ENCODE measurements around the gene RAI1.

RAI1 gene

DNA sequence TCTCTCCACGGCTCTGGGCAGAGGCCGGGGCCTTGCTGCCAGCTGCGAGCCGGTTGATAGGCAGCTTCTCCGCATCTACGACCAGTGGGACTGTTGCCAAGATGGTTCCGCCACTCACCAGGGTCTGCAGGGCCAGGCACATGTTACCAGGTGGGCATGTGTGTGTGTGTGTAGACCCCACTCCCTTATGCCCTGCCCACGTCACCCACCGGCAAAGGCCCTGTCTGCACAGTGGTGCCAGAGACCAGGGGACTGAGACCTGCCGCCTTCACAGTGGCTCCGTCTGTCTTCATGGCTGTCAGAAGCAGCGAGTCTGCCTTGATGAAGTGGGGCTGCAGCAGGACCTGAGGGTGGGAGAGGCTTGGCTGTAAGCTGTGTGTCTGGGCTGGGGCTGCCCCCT, 137.9 kb downstream of the RAI1 start:
- POLR2A ChIA-PET (ENCODE audit: low non-redundant PET): no interaction called here
- TF ChIP-seq, protein P1, sequence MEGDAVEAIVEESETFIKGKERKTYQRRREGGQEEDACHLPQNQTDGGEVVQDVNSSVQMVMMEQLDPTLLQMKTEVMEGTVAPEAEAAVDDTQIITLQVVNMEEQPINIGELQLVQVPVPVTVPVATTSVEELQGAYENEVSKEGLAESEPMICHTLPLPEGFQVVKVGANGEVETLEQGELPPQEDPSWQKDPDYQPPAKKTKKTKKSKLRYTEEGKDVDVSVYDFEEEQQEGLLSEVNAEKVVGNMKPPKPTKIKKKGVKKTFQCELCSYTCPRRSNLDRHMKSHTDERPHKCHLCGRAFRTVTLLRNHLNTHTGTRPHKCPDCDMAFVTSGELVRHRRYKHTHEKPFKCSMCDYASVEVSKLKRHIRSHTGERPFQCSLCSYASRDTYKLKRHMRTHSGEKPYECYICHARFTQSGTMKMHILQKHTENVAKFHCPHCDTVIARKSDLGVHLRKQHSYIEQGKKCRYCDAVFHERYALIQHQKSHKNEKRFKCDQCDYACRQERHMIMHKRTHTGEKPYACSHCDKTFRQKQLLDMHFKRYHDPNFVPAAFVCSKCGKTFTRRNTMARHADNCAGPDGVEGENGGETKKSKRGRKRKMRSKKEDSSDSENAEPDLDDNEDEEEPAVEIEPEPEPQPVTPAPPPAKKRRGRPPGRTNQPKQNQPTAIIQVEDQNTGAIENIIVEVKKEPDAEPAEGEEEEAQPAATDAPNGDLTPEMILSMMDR (conservative IDR thresholded peaks at IDR 0.05; ENCODE audit: low read depth): no peak
- CTCF ChIA-PET: no interaction called here
- H3K27ac ChIP-seq: peak overlapping the region; percentile 97
- DNase-seq (ENCODE audit: low spot score): no peak

DNA sequence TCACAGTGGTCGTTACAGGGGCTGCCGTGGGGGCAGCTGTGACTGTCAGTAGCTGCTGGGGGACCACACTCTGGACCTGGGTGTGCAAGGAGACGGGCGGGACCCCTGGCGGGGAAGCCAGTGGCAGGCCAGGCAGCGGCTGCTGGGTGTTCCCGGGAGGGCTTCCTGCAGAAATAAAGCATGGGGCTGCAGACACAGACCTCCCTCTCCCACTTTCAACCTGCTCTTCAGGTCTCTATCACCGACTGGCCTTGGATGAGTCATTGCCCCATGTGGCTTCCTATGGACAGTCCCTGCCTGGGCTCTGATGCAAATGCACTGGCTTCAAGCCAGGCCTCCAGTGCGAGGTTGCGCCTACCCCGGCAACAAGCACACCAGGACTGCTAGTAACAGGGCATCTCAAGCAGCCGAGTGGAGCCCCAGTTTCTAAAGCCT, 138.3 kb downstream of the RAI1 start:
- peak; percentile 81 for DNase-seq (ENCODE audit: low spot score)
- CTCF ChIA-PET: interaction anchor here (1.9 kb wide), 1 partner anchor 8 kb away, joined by 11 read pairs; no protein-coding TSS in a partner anchor
- TF ChIP-seq, protein P1 (conservative IDR thresholded peaks at IDR 0.05; ENCODE audit: low read depth): no peak
- peak overlapping the region; percentile 97 for H3K27ac ChIP-seq
- POLR2A ChIA-PET (ENCODE audit: low non-redundant PET): interaction anchor here (1.4 kb wide), 1 partner anchor 22 kb away, joined by 4 read pairs; no protein-coding TSS in a partner anchor

DNA sequence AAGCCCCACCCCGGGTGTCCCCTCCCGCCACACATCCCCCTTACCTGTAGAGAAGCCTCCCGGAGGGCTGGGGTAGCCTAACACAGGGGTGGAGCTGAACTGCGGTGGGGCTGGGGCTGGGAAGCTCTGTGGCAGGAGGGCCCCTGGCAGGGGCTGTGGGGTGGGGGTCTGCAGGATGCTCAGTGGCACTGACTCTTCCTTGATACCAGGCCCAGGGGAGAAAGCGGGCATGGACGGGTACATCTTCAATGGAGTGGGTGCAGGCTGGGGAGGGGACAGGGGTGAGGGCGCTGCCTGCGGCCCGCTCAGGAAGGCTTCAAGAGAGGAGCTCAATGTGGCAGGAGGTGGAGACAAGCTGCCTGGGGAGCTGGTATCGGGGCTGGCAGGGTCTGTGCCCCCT, 138.8 kb downstream of the RAI1 start:
- ChIA-PET POLR2A (ENCODE audit: low non-redundant PET) (interaction anchor here (0.6 to 1.5 kb wide), 5 partner anchors 16 to 212 kb away, joined by 4 to 6 read pairs (median 5); no protein-coding TSS in a partner anchor), CTCF (interaction anchor here (1.2 to 1.9 kb wide), 2 partner anchors 8 to 40 kb away, joined by 7 to 11 read pairs; no protein-coding TSS in a partner anchor)
- TF ChIP-seq, protein P1 (conservative IDR thresholded peaks at IDR 0.05; ENCODE audit: low read depth): no peak
- no peak for DNase-seq (ENCODE audit: low spot score)
- peak overlapping the region; percentile 97 for H3K27ac ChIP-seq

DNA sequence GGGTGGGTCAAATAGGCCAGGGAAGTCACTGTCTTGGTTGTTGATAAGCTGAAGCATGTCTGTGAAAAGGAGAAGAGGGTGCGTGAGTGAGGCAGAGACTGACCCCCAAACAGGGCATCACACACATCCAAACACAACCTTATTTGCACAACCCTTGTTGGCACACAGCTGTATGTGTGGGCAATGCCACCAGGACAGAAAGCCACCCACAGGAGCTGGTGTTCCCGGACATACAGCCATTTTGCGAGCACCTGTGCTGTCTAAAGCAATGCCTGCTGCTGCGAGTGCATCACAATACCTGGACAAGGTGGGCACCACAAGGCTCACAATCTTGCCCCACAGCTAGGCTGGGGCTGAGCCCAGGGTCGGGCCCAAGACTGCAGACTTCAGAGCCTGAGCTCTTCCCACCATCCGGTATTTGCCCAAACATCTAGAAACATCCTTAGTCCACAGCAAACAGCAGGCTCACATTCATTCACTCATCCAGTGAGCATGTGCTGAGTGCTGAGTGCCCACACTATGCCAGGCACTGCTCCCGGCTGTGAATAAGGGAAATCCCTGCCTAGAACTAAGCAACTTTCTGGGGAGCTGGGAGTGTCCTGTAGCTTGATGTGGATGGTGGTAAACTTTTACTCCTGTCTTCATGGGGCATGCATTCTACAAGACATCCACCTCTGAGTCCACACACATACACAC, 139.4 kb downstream of the RAI1 start:
- ChIA-PET POLR2A (ENCODE audit: low non-redundant PET) (interaction anchor here (0.6 to 1.5 kb wide), 8 partner anchors 16 to 269 kb away, joined by 3 to 10 read pairs (median 5); no protein-coding TSS in a partner anchor), CTCF (interaction anchor here (0.6 to 1.9 kb wide), 4 partner anchors 9 to 48 kb away, joined by 3 to 11 read pairs (median 5); no protein-coding TSS in a partner anchor)
- no peak for DNase-seq (ENCODE audit: low spot score)
- TF ChIP-seq, protein P1 (conservative IDR thresholded peaks at IDR 0.05; ENCODE audit: low read depth): no peak
- peak overlapping the region; percentile 97 for H3K27ac ChIP-seq

DNA sequence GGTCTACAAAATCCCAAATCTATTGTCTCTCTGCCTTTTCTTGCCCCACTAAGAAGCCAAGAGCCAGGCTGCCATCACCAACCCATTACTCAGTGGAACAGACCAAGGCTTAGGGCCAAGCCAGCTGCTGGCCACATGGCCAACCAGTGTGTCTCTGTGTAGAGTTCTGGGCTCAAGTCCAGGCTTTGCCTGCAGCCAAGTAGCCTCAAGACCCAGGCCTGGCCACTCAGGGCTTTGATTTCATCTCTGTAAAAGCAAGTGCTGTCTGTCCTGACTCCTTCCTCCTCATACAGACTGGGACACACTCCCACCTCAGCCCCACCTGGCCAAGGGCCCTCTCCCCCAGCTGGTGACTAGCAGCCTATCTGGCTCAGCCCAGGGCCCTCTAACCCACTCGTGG, 140.9 kb downstream of the RAI1 start:
- DNase-seq (ENCODE audit: low spot score): no peak
- TF ChIP-seq, protein P1 (conservative IDR thresholded peaks at IDR 0.05; ENCODE audit: low read depth): no peak
- H3K27ac ChIP-seq: peak overlapping the region; percentile 97
- ChIA-PET POLR2A (ENCODE audit: low non-redundant PET) (interaction anchor here (0.8 kb wide), 1 partner anchor 16 kb away, joined by 3 read pairs; no protein-coding TSS in a partner anchor), CTCF (interaction anchor here (0.7 to 1.5 kb wide), 2 partner anchors 10 to 202 kb away, joined by 5 to 7 read pairs; no protein-coding TSS in a partner anchor)

DNA sequence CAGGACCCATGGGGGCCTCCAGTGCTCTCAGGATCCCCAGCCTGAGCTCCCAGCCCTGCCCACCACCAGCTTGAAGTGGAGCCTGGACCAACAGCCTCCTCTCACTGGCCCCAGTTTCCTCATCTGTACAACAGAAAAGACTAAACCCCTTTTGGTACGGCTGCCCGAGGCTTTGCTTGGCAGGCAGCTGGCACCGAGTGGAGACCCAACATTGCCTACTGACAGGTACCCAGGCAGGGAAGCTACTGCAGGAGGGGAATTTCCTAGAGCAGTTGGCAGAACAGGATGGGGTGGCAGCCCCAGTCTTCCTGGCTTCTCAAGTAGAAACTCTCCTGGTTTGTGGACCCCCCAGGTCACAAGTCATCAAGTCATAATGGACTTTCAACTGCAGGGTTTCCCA, 141.4 kb downstream of the RAI1 start:
- CTCF ChIA-PET: interaction anchor here (0.6 to 1.5 kb wide), 3 partner anchors 10 to 201 kb away, joined by 3 to 7 read pairs (median 5); no protein-coding TSS in a partner anchor
- POLR2A ChIA-PET (ENCODE audit: low non-redundant PET): interaction anchor here (0.8 kb wide), 1 partner anchor 15 kb away, joined by 3 read pairs; no protein-coding TSS in a partner anchor
- H3K27ac ChIP-seq: peak overlapping the region; percentile 97
- TF ChIP-seq, protein P1 (conservative IDR thresholded peaks at IDR 0.05; ENCODE audit: low read depth): no peak
- DNase-seq (ENCODE audit: low spot score): no peak
